Coronary artery (tissue), 2 donors: ENCODE data around the gene ASCC1.

Source experiments
- DNase-seq: peaks from one replicate; pipeline ENCODE4 v3.0.0-alpha.2; 2017; ENCODE audit warnings: low spot score
- H3K27ac ChIP-seq, 2 donors: fragments of 200-600 bp; sonication (generic); one replicate each; pipeline ENCODE4 v1.5.1; 2016 to 2019
- H3K4me3 ChIP-seq: fragments of 200-600 bp; sonication (generic); 2 replicates; pipeline ENCODE4 v1.5.1; 2016; ENCODE audit warnings: mild to moderate bottlenecking, moderate library complexity
- TF ChIP-seq, protein P1 (sequence below): fragments of 200-600 bp; sonication (generic); IDR thresholded peaks from one replicate; pipeline ENCODE4 v1.5.1; 2019; ENCODE audit warnings: antibody characterized with exemption

ASCC1 gene

DNA sequence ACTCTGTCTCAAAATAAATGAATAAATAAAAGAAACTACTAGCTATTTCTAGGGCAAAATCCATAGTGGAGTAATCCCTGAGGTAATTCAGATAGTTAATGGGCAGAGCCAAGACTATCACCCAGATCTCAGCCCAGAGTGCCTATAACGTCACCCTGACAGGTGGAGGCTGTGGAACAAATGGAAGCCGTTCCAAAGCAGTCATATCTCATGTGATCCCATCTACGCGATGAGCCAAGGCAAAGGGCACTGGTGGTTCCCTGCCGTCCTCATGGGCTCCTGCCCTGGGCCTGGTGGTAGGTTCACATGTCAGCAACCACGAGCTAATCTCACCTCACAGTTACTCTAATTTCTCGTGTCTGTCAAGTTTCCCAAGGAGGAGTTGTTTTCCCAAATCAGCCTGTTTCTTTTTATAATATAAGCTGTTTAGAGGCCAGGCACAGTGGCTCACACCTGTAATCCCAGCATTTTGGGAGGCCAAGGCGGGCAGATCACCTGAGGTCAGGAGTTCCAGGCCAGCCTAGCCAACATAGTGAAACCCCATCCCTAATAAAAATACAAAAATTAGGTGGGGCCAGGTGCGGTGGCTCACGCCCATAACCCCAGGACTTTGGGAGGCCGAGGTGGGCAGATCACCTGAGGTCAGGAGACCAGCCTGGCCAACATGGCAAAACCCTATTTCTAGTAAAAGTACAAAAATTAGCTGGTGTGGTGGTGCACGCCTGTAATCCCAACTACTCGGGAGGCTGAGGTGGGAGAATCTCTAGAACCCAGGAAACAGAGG lies 22.5 kb upstream of the ASCC1 start:
- no peak for DNase-seq

DNA sequence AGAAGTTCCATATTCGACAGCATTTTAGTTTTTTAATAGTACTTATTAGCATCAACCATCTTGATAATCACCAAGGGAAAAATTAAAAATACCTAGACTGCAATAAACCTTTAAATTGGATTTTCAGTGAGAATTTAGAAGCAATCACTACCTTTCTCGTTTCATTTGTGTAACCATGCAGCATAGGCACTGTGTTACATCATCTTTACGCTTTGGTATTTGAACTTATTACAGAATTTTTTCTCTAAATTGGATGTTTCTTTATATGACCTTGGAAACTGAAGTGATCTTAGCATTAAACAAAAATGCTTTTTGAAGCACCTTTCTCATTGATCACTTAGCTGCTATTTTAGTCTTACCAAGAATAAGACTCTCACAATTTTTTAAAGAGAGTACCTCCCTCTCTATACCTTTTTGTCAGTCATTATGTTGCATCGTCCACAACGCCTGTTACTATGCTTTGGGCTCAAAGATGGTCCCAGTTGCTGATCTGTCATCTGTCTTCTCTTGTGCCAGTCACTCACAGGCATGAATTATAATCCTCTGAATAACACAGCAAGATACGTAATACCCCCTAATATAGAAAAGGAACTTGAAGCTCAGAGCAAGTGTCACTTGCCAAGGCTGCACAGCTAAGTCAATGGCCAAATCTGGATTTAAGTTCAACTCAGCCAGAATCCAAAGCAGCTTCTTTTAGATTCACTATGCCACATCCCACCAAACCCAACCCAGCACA lies 19.6 kb upstream of the ASCC1 start:
- TF ChIP-seq, protein P1, sequence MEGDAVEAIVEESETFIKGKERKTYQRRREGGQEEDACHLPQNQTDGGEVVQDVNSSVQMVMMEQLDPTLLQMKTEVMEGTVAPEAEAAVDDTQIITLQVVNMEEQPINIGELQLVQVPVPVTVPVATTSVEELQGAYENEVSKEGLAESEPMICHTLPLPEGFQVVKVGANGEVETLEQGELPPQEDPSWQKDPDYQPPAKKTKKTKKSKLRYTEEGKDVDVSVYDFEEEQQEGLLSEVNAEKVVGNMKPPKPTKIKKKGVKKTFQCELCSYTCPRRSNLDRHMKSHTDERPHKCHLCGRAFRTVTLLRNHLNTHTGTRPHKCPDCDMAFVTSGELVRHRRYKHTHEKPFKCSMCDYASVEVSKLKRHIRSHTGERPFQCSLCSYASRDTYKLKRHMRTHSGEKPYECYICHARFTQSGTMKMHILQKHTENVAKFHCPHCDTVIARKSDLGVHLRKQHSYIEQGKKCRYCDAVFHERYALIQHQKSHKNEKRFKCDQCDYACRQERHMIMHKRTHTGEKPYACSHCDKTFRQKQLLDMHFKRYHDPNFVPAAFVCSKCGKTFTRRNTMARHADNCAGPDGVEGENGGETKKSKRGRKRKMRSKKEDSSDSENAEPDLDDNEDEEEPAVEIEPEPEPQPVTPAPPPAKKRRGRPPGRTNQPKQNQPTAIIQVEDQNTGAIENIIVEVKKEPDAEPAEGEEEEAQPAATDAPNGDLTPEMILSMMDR = no peak
- no peak for DNase-seq
- Histone ChIP-seq H3K4me3 (no peak overlapping the region), H3K27ac (peak overlapping the region in 1 of 2 donors; percentile 9)

More for the DNA sequence above, 22.5 kb upstream of the ASCC1 start:
- no peak overlapping the region for H3K4me3 ChIP-seq
- TF ChIP-seq, protein P1 = no peak
- H3K27ac ChIP-seq = no peak overlapping the region

DNA sequence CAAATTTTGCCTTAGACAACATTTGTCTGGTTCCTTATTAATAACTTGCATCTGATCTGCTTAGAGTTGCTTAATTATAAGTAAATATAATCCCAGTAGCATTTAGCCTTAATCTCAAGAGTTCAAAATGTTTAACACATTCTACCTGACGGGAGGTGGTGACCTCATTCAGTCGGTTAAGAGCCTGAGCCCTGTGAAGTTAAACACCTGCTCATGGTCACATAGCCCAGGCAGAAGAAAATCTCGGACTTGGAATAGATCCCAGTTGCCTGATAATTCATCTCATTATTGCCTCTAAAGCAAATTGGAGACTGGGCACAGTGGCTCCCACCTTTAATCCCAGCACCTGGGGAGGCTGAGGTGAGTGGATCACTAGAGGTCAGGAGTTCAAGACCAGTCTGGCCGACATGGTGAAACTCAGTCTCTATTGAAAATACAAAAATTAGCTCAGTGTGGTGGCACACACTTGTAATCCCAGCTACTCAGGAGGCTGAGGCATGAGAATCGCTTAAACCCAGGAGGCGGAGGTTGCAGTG lies 18.6 kb upstream of the ASCC1 start:
- H3K4me3 ChIP-seq = no peak overlapping the region
- no peak for DNase-seq
- H3K27ac ChIP-seq = no peak overlapping the region
- TF ChIP-seq, protein P1 = no peak

DNA sequence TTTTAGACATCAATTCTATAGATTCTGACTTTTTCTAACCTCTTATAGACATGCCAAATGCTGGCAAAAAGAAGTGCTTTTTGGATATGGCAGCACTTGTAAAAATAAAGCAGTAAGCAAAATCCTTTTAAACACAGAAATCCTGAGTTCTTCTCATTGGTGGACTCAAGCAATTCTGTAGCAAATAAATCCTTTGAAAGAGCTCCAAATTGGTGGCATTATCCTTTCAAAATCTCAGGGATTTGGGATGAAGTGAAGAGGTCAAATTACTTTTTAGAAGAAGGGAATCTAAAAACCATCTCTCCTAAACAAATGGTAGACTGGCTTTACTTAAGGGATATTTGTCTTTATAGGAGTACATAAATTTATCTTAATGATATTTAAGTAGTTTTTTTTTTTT lies 17.5 kb upstream of the ASCC1 start:
- Histone ChIP-seq H3K4me3 (no peak overlapping the region), H3K27ac (no peak overlapping the region)
- TF ChIP-seq, protein P1 = no peak
- no peak for DNase-seq

DNA sequence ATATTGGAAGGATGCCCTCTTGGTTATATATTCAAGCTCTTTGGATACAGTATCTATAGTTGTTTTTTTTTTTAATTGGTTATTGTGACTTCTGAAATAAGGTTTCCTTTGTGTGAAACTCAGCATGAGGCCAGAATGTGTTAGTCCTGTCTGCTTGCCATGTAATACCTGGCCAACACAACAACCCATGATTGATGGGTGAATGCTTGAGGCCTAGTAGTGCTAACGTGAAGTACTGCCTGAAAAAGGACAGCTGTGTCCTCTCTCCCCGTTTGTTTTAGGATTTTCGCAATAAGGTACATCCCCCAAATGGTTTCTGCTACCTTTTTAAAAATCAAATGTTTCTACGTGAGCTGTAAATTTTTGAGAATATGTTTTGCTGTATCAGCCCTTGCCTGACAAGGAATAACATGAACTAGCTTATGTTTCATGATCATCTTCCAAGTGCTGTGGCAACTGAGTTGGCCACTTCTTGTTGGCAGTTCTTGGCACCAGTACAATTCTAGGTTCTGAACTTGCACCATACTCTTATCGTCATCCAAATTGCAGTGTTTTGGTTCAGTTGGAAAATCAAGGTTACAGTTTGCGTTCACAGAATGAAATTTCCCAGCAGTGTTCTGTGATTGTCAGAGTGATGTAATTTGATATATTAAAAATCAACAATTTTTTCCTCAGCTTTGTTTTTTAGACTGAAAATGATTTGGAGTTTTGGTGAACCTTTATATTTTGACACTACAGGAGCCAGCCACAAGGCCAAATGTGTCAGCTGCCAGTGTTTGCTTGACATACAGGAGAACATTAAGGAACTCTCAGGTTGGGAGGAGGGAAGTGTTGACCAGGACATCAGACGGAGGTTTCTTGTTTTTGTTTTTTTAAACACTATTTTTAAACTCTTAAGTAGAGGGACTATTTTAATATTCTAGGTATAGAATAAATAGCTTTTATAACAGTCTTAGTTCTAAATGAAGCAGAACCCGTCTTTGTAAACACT lies 13.5 kb upstream of the ASCC1 start:
- no peak for DNase-seq
- Histone ChIP-seq H3K4me3 (no peak overlapping the region), H3K27ac (peak overlapping the region; percentile 31 to 82)
- TF ChIP-seq, protein P1 = no peak

DNA sequence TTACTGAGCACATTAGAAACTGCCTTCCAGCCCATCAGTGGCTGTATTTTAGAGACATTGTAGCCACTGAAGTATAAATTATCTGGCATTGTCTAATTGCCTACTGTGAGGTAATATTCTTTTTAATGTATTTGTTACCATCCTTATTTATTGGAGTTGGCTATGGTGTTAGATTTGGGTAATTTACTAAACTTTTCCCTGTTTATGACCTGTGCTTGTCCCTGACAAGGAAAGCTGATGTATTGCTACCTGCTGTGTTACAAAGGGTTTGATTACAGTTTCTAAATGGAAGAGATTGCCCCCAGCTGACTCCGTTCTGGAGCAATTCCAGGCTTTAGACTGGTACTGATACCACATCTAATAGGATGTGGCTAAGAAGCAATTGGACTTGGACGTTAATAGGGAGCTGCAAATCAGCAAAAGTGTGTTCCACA lies 12.3 kb upstream of the ASCC1 start:
- TF ChIP-seq, protein P1 = no peak
- H3K4me3 ChIP-seq = no peak overlapping the region
- H3K27ac ChIP-seq = peak overlapping the region; percentile 41 to 72
- DNase-seq = no peak
